Measurements from ENCODE around the gene RNF186. TPM values are rescaled to one million over a fixed set of nuclear protein-coding genes. Genes with fewer than 3 reads are reported as not detected.

The RNF186 gene
- total and polyA plus RNA-seq, 2 of the 13 experiments (the other 11 are each of a cell fraction or from before 2014, with no cell fraction given): 0.07 to 0.20 TPM

DNA sequence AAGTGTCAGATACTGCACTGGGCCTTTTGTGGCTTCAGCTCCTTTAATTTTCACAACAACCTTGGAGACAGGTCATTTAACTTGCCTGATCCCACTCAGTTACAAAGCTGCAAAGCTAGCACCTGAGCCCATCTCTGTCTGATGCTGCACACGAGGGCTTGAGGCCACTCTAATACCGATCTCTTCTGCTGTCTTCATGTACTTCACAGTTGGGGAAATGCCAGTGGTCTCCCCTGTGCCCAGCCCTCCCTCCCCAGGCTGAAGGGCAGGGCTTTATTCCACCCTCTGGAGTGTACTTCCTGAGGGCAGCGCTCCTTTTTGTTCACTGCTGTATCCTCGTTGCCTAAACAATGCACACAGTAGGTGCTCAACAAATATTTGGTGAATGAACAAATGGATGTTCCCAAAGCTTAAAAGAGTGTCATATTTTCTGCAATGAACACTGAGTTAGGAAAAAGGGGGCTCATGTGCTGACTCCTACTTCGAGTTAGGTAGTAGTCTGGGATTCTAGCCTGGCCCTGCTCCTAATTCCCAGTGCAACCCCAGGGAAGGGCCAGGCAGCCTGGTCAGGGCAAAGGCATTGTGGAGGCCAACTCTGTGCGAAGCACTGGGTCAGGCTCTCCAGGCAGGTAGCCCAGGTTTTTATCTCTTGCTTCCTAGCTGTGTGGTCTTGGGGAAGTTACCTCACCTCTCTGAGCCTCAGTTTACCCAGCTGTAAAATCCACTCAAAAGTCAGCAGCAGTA, 16.4 kb downstream of the RNF186 start (continued):
- TF ChIP-seq ZBTB40 (IDR thresholded peaks at IDR 0.05) (no peak), ZBTB40 (CRISPR knock-in tag; IDR thresholded peaks at IDR 0.05) (no peak), ZBTB46 (CRISPR knock-in tag; IDR thresholded peaks at IDR 0.05; ENCODE audit: borderline replicate concordance) (no peak), RBM39 (IDR thresholded peaks at IDR 0.05; ENCODE audit: low read depth, low read length, poor library complexity, severe bottlenecking) (no peak), DMTF1 (CRISPR knock-in tag; IDR thresholded peaks at IDR 0.05) (no peak), ZNF264 (CRISPR knock-in tag; IDR thresholded peaks at IDR 0.05) (no peak), SETDB1 (CRISPR knock-in tag; IDR thresholded peaks at IDR 0.05; ENCODE audit: borderline replicate concordance) (no peak), ZBTB2 (CRISPR knock-in tag; IDR thresholded peaks at IDR 0.05; ENCODE audit: low read depth) (peak; percentile 2; the same call in 1 of the 2 replicates), ZNF546 (CRISPR knock-in tag; conservative IDR thresholded peaks at IDR 0.05) (0 out of 2 replicates have a peak, but pooled peaks have one; percentile 6), HOMEZ (CRISPR knock-in tag; IDR thresholded peaks at IDR 0.05; ENCODE audit: low read depth) (no peak), MATR3 (CRISPR knock-in tag; IDR thresholded peaks at IDR 0.05) (no peak)

Data from HepG2 (cell line).